ENCODE results near the gene AURKB. TPM values are rescaled to one million over a fixed set of nuclear protein-coding genes. Genes with fewer than 3 reads are reported as not detected.
A peak's percentile ranks its signal among the peaks of the same experiment; 100 is the strongest.

Gene AURKB
- total and polyA plus RNA-seq, 2 of the 4 experiments (the other 2 are of a cell fraction), result 45.9 to 62.0 TPM

DNA sequence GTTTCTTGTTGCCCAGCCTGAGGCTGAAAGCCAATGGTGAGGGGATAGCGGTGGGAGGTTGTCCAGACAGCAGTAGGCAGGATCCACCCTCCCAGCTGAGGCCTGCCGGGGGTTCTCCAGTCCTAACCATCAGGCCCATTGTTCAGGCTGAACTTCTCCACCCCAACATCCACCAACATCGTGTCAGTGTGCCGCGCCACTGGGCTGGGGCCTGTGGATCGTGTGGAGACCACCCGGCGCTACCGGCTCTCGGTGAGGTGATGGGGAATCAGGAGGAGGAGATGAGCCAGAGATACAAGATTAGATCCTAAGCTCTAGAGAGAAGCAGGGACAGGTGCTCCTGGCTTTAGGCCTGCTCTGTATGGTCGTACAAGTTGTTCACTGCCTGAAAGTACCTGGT lies 44.5 kb upstream of the AURKB start:
- H2BK120ac ChIP-seq (ENCODE audit: low read depth, low read length), result no peak overlapping the region
- no peak overlapping the region for H2BK20ac ChIP-seq (ENCODE audit: low read depth, low read length)
- no peak overlapping the region for H3K18ac ChIP-seq (ENCODE audit: low read depth, low read length)
- H4K8ac ChIP-seq (ENCODE audit: low read depth in 2 of 2, low read length in 2 of 2), result no peak overlapping the region
- no peak overlapping the region for H2AK5ac ChIP-seq (ENCODE audit: low read depth, low read length)
- no peak overlapping the region for H3K9ac ChIP-seq (ENCODE audit: low read depth, low read length)
- H2BK5ac ChIP-seq (ENCODE audit: low read depth, low read length, poor library complexity, severe bottlenecking), result no peak overlapping the region
- no peaks in the 10 kb centered on the region for H3K27me3 ChIP-seq (ENCODE audit: control insufficient read depth, insufficient read depth, low read length)
- no peak overlapping the region for H3K4me3 ChIP-seq (ENCODE audit: insufficient read depth, low read depth, low read length)
- POLR2A ChIA-PET (ENCODE audit: unreplicated experiment), result no interaction called here
- H2BK15ac ChIP-seq (ENCODE audit: low read depth, low read length), result no peak overlapping the region
- H2AFZ ChIP-seq (replicated peaks; ENCODE audit: low read length, poor library complexity), result no peak overlapping the region
- H3K4me2 ChIP-seq (ENCODE audit: low read depth, low read length), result no peak overlapping the region
- no TSS peak for BruUV-seq (replicated peaks)
- no CpG with 5 or more reads among the region's 11 CpGs for WGBS, 2 experiments (ENCODE audit: extremely low coverage in 2 of 2, insufficient read length in 1 of 2)
- peaks cover 30% of the 10 kb centered on the region for H3K36me3 ChIP-seq (ENCODE audit: control insufficient read depth, insufficient read depth, low read length)
- CTCF ChIA-PET, result no interaction called here
- no peaks in the 10 kb centered on the region for H3K9me3 ChIP-seq (ENCODE audit: control insufficient read depth, insufficient read depth, low read length)
- H3K27ac ChIP-seq (ENCODE audit: insufficient read depth, low read length), result no peak overlapping the region
- H4K20me1 ChIP-seq (ENCODE audit: insufficient read depth, low read length), result no peaks in the 10 kb centered on the region
- no peak for ATAC-seq (ENCODE audit: low read depth)
- H2AK9ac ChIP-seq (replicated peaks; ENCODE audit: low read depth, low read length, poor library complexity), result peak overlapping the region; percentile 13
- H4K5ac ChIP-seq (ENCODE audit: low read depth, low read length), result no peak overlapping the region
- no peak overlapping the region for H4K91ac ChIP-seq (ENCODE audit: insufficient read depth, low read depth, low read length)
- no peaks in the 10 kb centered on the region; the same call in 1 of the 2 replicates for H3K4me1 ChIP-seq (ENCODE audit: control insufficient read depth, insufficient read depth, low read length)
- no peak overlapping the region for H3K23ac ChIP-seq (ENCODE audit: low read depth, low read length)
- H3K14ac ChIP-seq (replicated peaks; ENCODE audit: low read depth, low read length), result no peak overlapping the region
- H3K9me1 ChIP-seq (ENCODE audit: insufficient read depth, low read length), result 0 out of 2 replicates have a peak, but pooled peaks cover 4% of the 10 kb centered on the region
- intact Hi-C loops (cut with micrococcal nuclease), result no loop called here
- dilution Hi-C loops (cut with HindIII; ENCODE audit: low sequenced_read_pairs, unreplicated experiment), result no loop called here
- in situ Hi-C loops (cut with MboI; ENCODE audit: low sequenced_read_pairs), result no loop called here
- H3K79me1 ChIP-seq (ENCODE audit: low read depth in 1 of 2, low read length in 2 of 2), result peaks cover 13 to 21% of the 10 kb centered on the region in 2 experiments
- TF ChIP-seq MAFK (IDR thresholded peaks at IDR 0.05; ENCODE audit: low read depth, low read length) (no peak), FOS (IDR thresholded peaks at IDR 0.05; ENCODE audit: low read depth, low read length) (no peak), NFE2L2 (IDR thresholded peaks at IDR 0.05; ENCODE audit: low read depth, low read length) (no peak), RAD21 (IDR thresholded peaks at IDR 0.05; ENCODE audit: low read length) (no peak), MAZ (IDR thresholded peaks at IDR 0.05; ENCODE audit: borderline replicate concordance, low read depth, low read length) (no peak), SMC3 (IDR thresholded peaks at IDR 0.05; ENCODE audit: low read depth, low read length) (no peak)
- TF ChIP-seq, protein P1, sequence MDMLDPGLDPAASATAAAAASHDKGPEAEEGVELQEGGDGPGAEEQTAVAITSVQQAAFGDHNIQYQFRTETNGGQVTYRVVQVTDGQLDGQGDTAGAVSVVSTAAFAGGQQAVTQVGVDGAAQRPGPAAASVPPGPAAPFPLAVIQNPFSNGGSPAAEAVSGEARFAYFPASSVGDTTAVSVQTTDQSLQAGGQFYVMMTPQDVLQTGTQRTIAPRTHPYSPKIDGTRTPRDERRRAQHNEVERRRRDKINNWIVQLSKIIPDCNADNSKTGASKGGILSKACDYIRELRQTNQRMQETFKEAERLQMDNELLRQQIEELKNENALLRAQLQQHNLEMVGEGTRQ (IDR thresholded peaks at IDR 0.05; ENCODE audit: low read depth, low read length), result no peak
- DNase-seq, result no peak
- no peak overlapping the region for H3K56ac ChIP-seq (ENCODE audit: extremely low read depth, insufficient read depth, low read length)
- no peak overlapping the region for H3K4ac ChIP-seq (ENCODE audit: low read depth, low read length)
